NCI-H2196 (cell line): ENCODE results near the gene KHDRBS1.
"Not testable (repeated sequence)": the region's sequence is repeated elsewhere in the genome, so short reads cannot be mapped to it uniquely, and the experiment has no call there.

ENCODE experiments used
- DNase-seq: peaks from one replicate; lab custom pipeline; 2025; ENCODE audit not compliant: unreplicated experiment; lab: John Stamatoyannopoulos, UW

KHDRBS1 gene

GRCh38 chr1:32013386-32014198, at the start of gene KHDRBS1:
Gene KHDRBS1 (plus strand): TSS chr1:32013868. CDS start chr1:32013996, 128 bp downstream.
- peak; percentile 99 for DNase-seq

- no peak for DNase-seq
These were observed 42.8 kb upstream of the KHDRBS1 start for GRCh38 chr1:31970873-31971272.

- DNase-seq: no peak
These were observed 37.3 kb upstream of the KHDRBS1 start for GRCh38 chr1:31976401-31976800.

GRCh38 chr1:31977385-31978131, 36.1 kb upstream of the KHDRBS1 start:
- no peak for DNase-seq

- DNase-seq: no peak
These were observed 34.7 kb upstream of the KHDRBS1 start for GRCh38 chr1:31978843-31979400.

GRCh38 chr1:31980835-31981455, 32.7 kb upstream of the KHDRBS1 start:
- DNase-seq: no peak

GRCh38 chr1:31981456-31981839, 32.2 kb upstream of the KHDRBS1 start:
- no peak for DNase-seq

GRCh38 chr1:31981972-31982371, 31.7 kb upstream of the KHDRBS1 start:
- DNase-seq: no peak

- DNase-seq: no peak
These were observed 29.0 kb upstream of the KHDRBS1 start for GRCh38 chr1:31984419-31985347.

- DNase-seq: no peak
These were observed 28.2 kb upstream of the KHDRBS1 start for GRCh38 chr1:31985430-31985829.

- peak; percentile 35 for DNase-seq
These were observed 26.5 kb upstream of the KHDRBS1 start for GRCh38 chr1:31987135-31987619.

GRCh38 chr1:31989964-31990363, 23.7 kb upstream of the KHDRBS1 start:
- DNase-seq: no peak

- no peak for DNase-seq
These were observed 22.5 kb upstream of the KHDRBS1 start for GRCh38 chr1:31991182-31991581.

GRCh38 chr1:31995263-31995662, 18.4 kb upstream of the KHDRBS1 start:
- no peak for DNase-seq

- DNase-seq: not testable (repeated sequence)
These were observed 17.5 kb upstream of the KHDRBS1 start for GRCh38 chr1:31996121-31996520.

GRCh38 chr1:32001863-32002262, 11.8 kb upstream of the KHDRBS1 start:
- DNase-seq: no peak

GRCh38 chr1:32002285-32002684, 11.4 kb upstream of the KHDRBS1 start:
- DNase-seq: not testable (repeated sequence)

GRCh38 chr1:32005522-32005921, 8.1 kb upstream of the KHDRBS1 start:
- DNase-seq: no peak

GRCh38 chr1:32007591-32007940, 6.1 kb upstream of the KHDRBS1 start:
- no peak for DNase-seq

GRCh38 chr1:32010246-32010645, 3.4 kb upstream of the KHDRBS1 start:
- DNase-seq: no peak
